H9 (cell line): ENCODE results near the gene NPR1. TPM values are rescaled to one million over a fixed set of nuclear protein-coding genes. Genes with fewer than 3 reads are reported as not detected.

Experiments
- DNase-seq: peaks from one replicate; pipeline ENCODE4 v3.0.0-alpha.2; 2017
- H2AFZ ChIP-seq: one replicate; pipeline ENCODE4 v1.6.1; 2013; ENCODE audit warnings: mild to moderate bottlenecking, low read length, control low read depth, moderate library complexity
- H2AK5ac ChIP-seq: 2 replicates; pipeline ENCODE4 v1.6.1; 2013; ENCODE audit warnings: low read length, control low read depth, mixed read lengths; ENCODE audit not compliant: insufficient read length
- H2BK120ac ChIP-seq: one replicate; pipeline ENCODE4 v1.6.1; 2013; ENCODE audit warnings: low read depth, mild to moderate bottlenecking, low read length, control low read depth, inconsistent platforms; ENCODE audit not compliant: poor library complexity, severe bottlenecking
- H2BK12ac ChIP-seq: 2 replicates; pipeline ENCODE4 v1.6.1; 2013; ENCODE audit warnings: low read length, control low read depth, mixed read lengths, low read depth; ENCODE audit not compliant: insufficient read length
- H2BK15ac ChIP-seq: 2 replicates; pipeline ENCODE4 v1.6.1; 2013; ENCODE audit warnings: low read depth, low read length, control low read depth
- H2BK20ac ChIP-seq: one replicate; pipeline ENCODE4 v1.6.1; 2013; ENCODE audit warnings: low read depth, mild to moderate bottlenecking, low read length, control low read depth, inconsistent platforms; ENCODE audit not compliant: poor library complexity, severe bottlenecking
- H2BK5ac ChIP-seq: 2 replicates; pipeline ENCODE4 v1.6.1; 2013; ENCODE audit warnings: low read length, control low read depth, mixed read lengths; ENCODE audit not compliant: insufficient read length
- H3K14ac ChIP-seq: 2 replicates; pipeline ENCODE4 v1.6.1; 2013; ENCODE audit warnings: low read length, control low read depth; ENCODE audit not compliant: insufficient read depth
- H3K18ac ChIP-seq: 2 replicates; pipeline ENCODE4 v1.6.1; 2013; ENCODE audit warnings: low read depth, mild to moderate bottlenecking, mixed read lengths, low read length, control low read depth; ENCODE audit not compliant: insufficient read length
- H3K23ac ChIP-seq: 2 replicates; pipeline ENCODE4 v1.6.1; 2013; ENCODE audit warnings: low read length, control low read depth, mixed read lengths, low read depth; ENCODE audit not compliant: insufficient read length
- H3K23me2 ChIP-seq: 2 replicates; pipeline ENCODE4 v1.6.1; 2013; ENCODE audit warnings: low read depth, mild to moderate bottlenecking, mixed read lengths, low read length, control low read depth; ENCODE audit not compliant: insufficient read length, poor library complexity, severe bottlenecking
- H3K27ac ChIP-seq: 2 replicates; pipeline ENCODE4 v1.5.1; 2013; ENCODE audit warnings: low read length, control low read depth, mixed read lengths, low read depth; ENCODE audit not compliant: insufficient read length
- H3K27me3 ChIP-seq: 2 replicates; pipeline ENCODE4 v1.6.1; 2013; ENCODE audit warnings: low read length, control low read depth, inconsistent platforms; ENCODE audit not compliant: insufficient read depth
- H3K4ac ChIP-seq: 2 replicates; pipeline ENCODE4 v1.6.1; 2013; ENCODE audit warnings: low read depth, mild to moderate bottlenecking, control low read depth, inconsistent platforms, low read length, moderate library complexity
- H3K4me1 ChIP-seq: 2 replicates; pipeline ENCODE4 v1.6.1; 2013; ENCODE audit warnings: low read length, control low read depth, inconsistent platforms; ENCODE audit not compliant: insufficient read depth
- H3K4me2 ChIP-seq: 2 replicates; pipeline ENCODE4 v1.6.1; 2013; ENCODE audit warnings: low read length, control low read depth, mixed read lengths; ENCODE audit not compliant: insufficient read length, insufficient read depth
- H3K56ac ChIP-seq: 2 replicates; pipeline ENCODE4 v1.6.1; 2013; ENCODE audit warnings: low read depth, mild to moderate bottlenecking, mixed read lengths, low read length, control low read depth; ENCODE audit not compliant: insufficient read length
- H3K79me1 ChIP-seq: 2 replicates; pipeline ENCODE4 v1.6.1; 2013; ENCODE audit warnings: low read depth, mild to moderate bottlenecking, moderate library complexity, low read length, control low read depth, inconsistent platforms; ENCODE audit not compliant: insufficient read depth, poor library complexity, severe bottlenecking
- H3K79me2 ChIP-seq: 2 replicates; pipeline ENCODE4 v1.6.1; 2013; ENCODE audit warnings: low read length, control low read depth, inconsistent platforms; ENCODE audit not compliant: insufficient read depth
- H3K9ac ChIP-seq: 2 replicates; pipeline ENCODE4 v1.6.1; 2013; ENCODE audit warnings: low read length, control low read depth, mixed read lengths; ENCODE audit not compliant: insufficient read length; ENCODE audit errors: extremely low read depth
- H3K9me3 ChIP-seq: one replicate; pipeline ENCODE4 v1.6.1; 2013; ENCODE audit warnings: low read depth, low read length, inconsistent platforms; ENCODE audit not compliant: control insufficient read depth
- H3T11ph ChIP-seq: one replicate; pipeline ENCODE4 v1.6.1; 2013; ENCODE audit warnings: mild to moderate bottlenecking, low read length, control low read depth, inconsistent platforms
- H4K20me1 ChIP-seq: one replicate; pipeline ENCODE4 v1.6.1; 2013; ENCODE audit not compliant: control insufficient read depth, insufficient read length, insufficient read depth
- H4K5ac ChIP-seq: 2 replicates; pipeline ENCODE4 v1.6.1; 2013; ENCODE audit warnings: low read depth, mild to moderate bottlenecking, mixed read lengths, low read length, control low read depth; ENCODE audit not compliant: insufficient read length
- H4K8ac ChIP-seq: replicated peaks from 2 replicates; pipeline ENCODE4 v1.6.1; 2013; ENCODE audit warnings: low read length, control low read depth, mixed read lengths, low read depth; ENCODE audit not compliant: insufficient read length
- H4K91ac ChIP-seq: 2 replicates; pipeline ENCODE4 v1.6.1; 2013; ENCODE audit warnings: low read depth, mild to moderate bottlenecking, moderate library complexity, mixed read lengths, low read length, control low read depth; ENCODE audit not compliant: insufficient read length
- H3K27ac Mint-ChIP-seq, 3 experiments: 2 replicates in 2 of 3; 3 replicates in 1 of 3; pipeline ENCODE4 v1.8.0; 2020 to 2021; ENCODE audit warnings: mixed read lengths in 3 of 3, mild to moderate bottlenecking in 1 of 3, moderate library complexity in 1 of 3
- H3K27me3 Mint-ChIP-seq: 2 replicates; pipeline ENCODE4 v1.8.0; 2021; ENCODE audit warnings: low read depth, mild to moderate bottlenecking, moderate library complexity, mixed read lengths
- H3K36me3 Mint-ChIP-seq, 3 experiments: 2 replicates in 2 of 3; 3 replicates in 1 of 3; pipeline ENCODE4 v1.8.0; 2020 to 2021; ENCODE audit warnings: low read depth in 3 of 3, mixed read lengths in 3 of 3; ENCODE audit not compliant: insufficient read depth in 1 of 3
- H3K4me1 Mint-ChIP-seq, 2 experiments: 2 replicates each; pipeline ENCODE4 v1.8.0; 2020; ENCODE audit warnings: mixed read lengths in 2 of 2
- H3K4me3 Mint-ChIP-seq, 2 experiments: 2 replicates in 1 of 2; 3 replicates in 1 of 2; pipeline ENCODE4 v1.8.0; 2020 to 2021; ENCODE audit warnings: mild to moderate bottlenecking in 2 of 2, mixed read lengths in 2 of 2, moderate library complexity in 1 of 2
- H3K9me3 Mint-ChIP-seq, 2 experiments: 2 replicates in 1 of 2; 3 replicates in 1 of 2; pipeline ENCODE4 v1.8.0; 2020; ENCODE audit warnings: mild to moderate bottlenecking in 2 of 2, mixed read lengths in 2 of 2, moderate library complexity in 1 of 2
- WGBS: extraction: QIAGEN DNeasy Blood & Tissue Kit; methylation state at CpG from one replicate; pipeline ENCODE4 v1.1.7; 2013; ENCODE audit warnings: missing lambda C conversion rate, low lambda C conversion rate, mixed read lengths; ENCODE audit not compliant: insufficient read length; ENCODE audit errors: extremely low coverage; 5-methylcytosine and 5-hydroxymethylcytosine counted together
- total RNA-seq: library from RNA; stranded (reverse); gene quantifications from 2 replicates; pipeline ENCODE4 v1.2.1, GENCODE V29; 2021
- TF ChIP-seq, protein P1 (sequence below): fragments of 200-600 bp; sonication (generic); conservative IDR thresholded peaks from 3 replicates; pipeline ENCODE4 v1.8.0; 2021; ENCODE audit warnings: antibody characterized with exemption, mild to moderate bottlenecking

NPR1 gene
- total RNA-seq, 1 experiment from 2014 or later, result 8.6 TPM

DNA sequence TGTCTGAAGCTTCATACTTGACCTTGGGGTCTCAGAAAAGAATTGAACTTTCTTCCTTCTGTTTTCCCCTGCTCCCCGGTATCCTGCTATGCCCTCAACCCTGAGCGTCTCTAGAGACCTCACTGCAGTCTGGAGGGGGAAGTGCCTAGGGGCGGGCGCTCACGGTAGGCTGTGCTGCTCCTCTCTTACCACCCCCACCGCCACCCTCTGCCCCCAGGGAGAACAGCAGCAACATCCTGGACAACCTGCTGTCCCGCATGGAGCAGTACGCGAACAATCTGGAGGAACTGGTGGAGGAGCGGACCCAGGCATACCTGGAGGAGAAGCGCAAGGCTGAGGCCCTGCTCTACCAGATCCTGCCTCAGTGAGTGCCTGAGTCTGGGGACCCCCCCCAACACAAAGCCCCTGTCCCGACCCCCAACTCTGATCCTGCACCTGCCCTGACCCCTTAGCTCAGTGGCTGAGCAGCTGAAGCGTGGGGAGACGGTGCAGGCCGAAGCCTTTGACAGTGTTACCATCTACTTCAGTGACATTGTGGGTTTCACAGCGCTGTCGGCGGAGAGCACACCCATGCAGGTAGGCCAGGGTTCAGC is 10.3 kb downstream of the NPR1 start:
- Histone ChIP-seq H3K9me3 (no peaks in the 10 kb centered on the region), H2BK5ac (no peak overlapping the region), H4K5ac (no peak overlapping the region), H3K27me3 (no peaks in the 10 kb centered on the region), H2AK5ac (no peak overlapping the region), H3T11ph (no peak overlapping the region), H2BK20ac (no peak overlapping the region), H2BK15ac (no peak overlapping the region), H3K56ac (no peak overlapping the region), H3K23me2 (no peaks in the 10 kb centered on the region), H4K20me1 (no peaks in the 10 kb centered on the region), H2BK12ac (no peak overlapping the region), H3K9ac (no peak overlapping the region), H3K18ac (no peak overlapping the region), H3K79me1 (no peaks in the 10 kb centered on the region), H3K14ac (no peak overlapping the region), H3K4me1 (no peaks in the 10 kb centered on the region), H3K23ac (no peak overlapping the region), H4K8ac (no peak overlapping the region), H3K4ac (no peak overlapping the region), H3K79me2 (no peaks in the 10 kb centered on the region), H4K91ac (no peak overlapping the region), H3K27ac (no peak overlapping the region), H3K4me2 (no peak overlapping the region), H2BK120ac (no peak overlapping the region), H2AFZ (no peak overlapping the region)
- Mint-ChIP-seq H3K4me1 (peaks cover 8 to 19% of the 10 kb centered on the region in 2 experiments; a peak in 3 of 4 replicates), H3K9me3 (no peaks in the 10 kb centered on the region), H3K4me3 (0 out of 5 replicates have a peak overlapping the region, but pooled peaks of 1 of the 2 experiments have one; percentile 1), H3K27me3 (no peaks in the 10 kb centered on the region), H3K36me3 (peaks cover 4 to 26% (median 25%) of the 10 kb centered on the region in 3 experiments; a peak in 5 of 7 replicates), H3K27ac (peak overlapping the region in 1 of 3 experiments; percentile 11; a peak in 1 of 7 replicates)
- DNase-seq, result no peak
- TF ChIP-seq, protein P1, sequence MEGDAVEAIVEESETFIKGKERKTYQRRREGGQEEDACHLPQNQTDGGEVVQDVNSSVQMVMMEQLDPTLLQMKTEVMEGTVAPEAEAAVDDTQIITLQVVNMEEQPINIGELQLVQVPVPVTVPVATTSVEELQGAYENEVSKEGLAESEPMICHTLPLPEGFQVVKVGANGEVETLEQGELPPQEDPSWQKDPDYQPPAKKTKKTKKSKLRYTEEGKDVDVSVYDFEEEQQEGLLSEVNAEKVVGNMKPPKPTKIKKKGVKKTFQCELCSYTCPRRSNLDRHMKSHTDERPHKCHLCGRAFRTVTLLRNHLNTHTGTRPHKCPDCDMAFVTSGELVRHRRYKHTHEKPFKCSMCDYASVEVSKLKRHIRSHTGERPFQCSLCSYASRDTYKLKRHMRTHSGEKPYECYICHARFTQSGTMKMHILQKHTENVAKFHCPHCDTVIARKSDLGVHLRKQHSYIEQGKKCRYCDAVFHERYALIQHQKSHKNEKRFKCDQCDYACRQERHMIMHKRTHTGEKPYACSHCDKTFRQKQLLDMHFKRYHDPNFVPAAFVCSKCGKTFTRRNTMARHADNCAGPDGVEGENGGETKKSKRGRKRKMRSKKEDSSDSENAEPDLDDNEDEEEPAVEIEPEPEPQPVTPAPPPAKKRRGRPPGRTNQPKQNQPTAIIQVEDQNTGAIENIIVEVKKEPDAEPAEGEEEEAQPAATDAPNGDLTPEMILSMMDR, result no peak
- no CpG with 5 or more reads among the region's 18 CpGs for WGBS
